ENCODE measurements around the gene C1QTNF12.
A peak's percentile ranks its signal among the peaks of the same experiment; 100 is the strongest.

C1QTNF12 gene

GRCh38 chr1:1272341-1273208 is 26.1 kb upstream of the C1QTNF12 start:
- no peak for DNase-seq (ENCODE audit: insufficient read length, low spot score)
- FAIRE-seq, result no peak

GRCh38 chr1:1270813-1271212 is 24.3 kb upstream of the C1QTNF12 start:
- TF ChIP-seq CTCF (IDR thresholded peaks at IDR 0.05; ENCODE audit: insufficient read depth, missing control alignments), result no peak
- FAIRE-seq (no peak), DNase-seq (ENCODE audit: insufficient read length, low spot score) (no peak)

More at GRCh38 chr1:1272341-1273208, 26.1 kb upstream of the C1QTNF12 start:
- no peak for TF ChIP-seq CTCF (IDR thresholded peaks at IDR 0.05; ENCODE audit: insufficient read depth, missing control alignments)

GRCh38 chr1:1268284-1268682 is 21.8 kb upstream of the C1QTNF12 start:
- no peak for FAIRE-seq
- no peak for DNase-seq (ENCODE audit: insufficient read length, low spot score)

GRCh38 chr1:1267488-1268283 is 21.2 kb upstream of the C1QTNF12 start:
- no peak for FAIRE-seq
- DNase-seq (ENCODE audit: insufficient read length, low spot score), result no peak
- no peak for TF ChIP-seq CTCF (IDR thresholded peaks at IDR 0.05; ENCODE audit: insufficient read depth, missing control alignments)

More at GRCh38 chr1:1268284-1268682, 21.8 kb upstream of the C1QTNF12 start:
- no peak for TF ChIP-seq CTCF (IDR thresholded peaks at IDR 0.05; ENCODE audit: insufficient read depth, missing control alignments)

GRCh38 chr1:1264868-1265272 is 18.3 kb upstream of the C1QTNF12 start:
- TF ChIP-seq CTCF (IDR thresholded peaks at IDR 0.05; ENCODE audit: insufficient read depth, missing control alignments), result peak; percentile 9
- DNase-seq (ENCODE audit: insufficient read length, low spot score) (no peak), FAIRE-seq (no peak)

GRCh38 chr1:1264026-1264425 is 17.5 kb upstream of the C1QTNF12 start:
- DNase-seq (ENCODE audit: insufficient read length, low spot score) (no peak), FAIRE-seq (no peak)
- TF ChIP-seq CTCF (IDR thresholded peaks at IDR 0.05; ENCODE audit: insufficient read depth, missing control alignments), result no peak
